HEK293 (cell line): Measurements from ENCODE around the gene IZUMO4.

Experiments used
- CTCF ChIA-PET: fragments of 350-600 bp; formaldehyde crosslinking; extraction: SDS; loops from one replicate; lab custom pipeline; 2021; ENCODE audit warnings: antibody characterized with exemption; lab: Yijun Ruan, JAX
- POLR2A ChIA-PET: fragments of 300-600 bp; formaldehyde crosslinking; extraction: SDS; loops from one replicate; lab custom pipeline; 2020; ENCODE audit warnings: antibody characterized with exemption, inconsistent platforms; lab: Yijun Ruan, JAX
- H3K27ac ChIP-seq: fragments of 200-500 bp; sonication (Bioruptor generic); 2 replicates; pipeline ENCODE4 v1.5.1; 2014; ENCODE audit warnings: low read depth, low read length, control low read depth, inconsistent platforms; ENCODE audit errors: extremely low read depth
- H3K36me3 ChIP-seq, 2 experiments: fragments of 200-500 bp in 1 of 2; sonication (Bioruptor generic) in 1 of 2; 1 replicate in 1 of 2; 2 replicates in 1 of 2; pipeline ENCODE4 v1.5.1; 2014 to 2017; ENCODE audit warnings: inconsistent platforms in 2 of 2, low read length in 2 of 2; ENCODE audit not compliant: control insufficient read depth in 2 of 2, insufficient read depth in 1 of 2
- H3K4me1 ChIP-seq: fragments of 200-500 bp; sonication (Bioruptor generic); 2 replicates; pipeline ENCODE4 v1.5.1; 2014; ENCODE audit warnings: mild to moderate bottlenecking, low read length, inconsistent platforms; ENCODE audit not compliant: control insufficient read depth, insufficient read depth
- H3K4me3 ChIP-seq: 2 replicates; pipeline ENCODE4 v1.5.1; 2011; ENCODE audit warnings: low read depth, mild to moderate bottlenecking, control low read depth, low read length, moderate library complexity
- H3K9me3 ChIP-seq: fragments of 200-500 bp; sonication (Bioruptor generic); 2 replicates; pipeline ENCODE4 v1.5.1; 2014; ENCODE audit warnings: low read depth, low read length, inconsistent platforms; ENCODE audit not compliant: control insufficient read depth, insufficient read depth
- CTCF ChIP-seq: fragments of 450-650 bp; formaldehyde crosslinking; IDR thresholded peaks from 2 replicates; pipeline ENCODE4 v1.5.1; 2016; ENCODE audit warnings: missing biosample characterization, missing genetic modification characterization
- EGR2 ChIP-seq: fragments of 450-650 bp; formaldehyde crosslinking; IDR thresholded peaks from 2 replicates; pipeline ENCODE4 v1.5.1; 2016; ENCODE audit warnings: low read depth, missing biosample characterization, missing genetic modification characterization
- GLIS1 ChIP-seq: fragments of 450-650 bp; formaldehyde crosslinking; IDR thresholded peaks from 2 replicates; pipeline ENCODE4 v1.5.1; 2016; ENCODE audit warnings: missing biosample characterization, missing genetic modification characterization
- KLF8 ChIP-seq: fragments of 450-650 bp; formaldehyde crosslinking; IDR thresholded peaks from 2 replicates; pipeline ENCODE4 v1.5.1; 2016; ENCODE audit warnings: missing biosample characterization, missing genetic modification characterization
- PATZ1 ChIP-seq: fragments of 450-650 bp; formaldehyde crosslinking; IDR thresholded peaks from 2 replicates; pipeline ENCODE4 v1.5.1; 2016; ENCODE audit warnings: missing biosample characterization, missing genetic modification characterization
- PRDM10 ChIP-seq: fragments of 450-650 bp; formaldehyde crosslinking; IDR thresholded peaks from 2 replicates; pipeline ENCODE4 v1.5.1; 2016; ENCODE audit warnings: missing biosample characterization, missing genetic modification characterization
- SETDB1 ChIP-seq: IDR thresholded peaks from one replicate; pipeline ENCODE4 v1.6.1; 2017; ENCODE audit warnings: mild to moderate bottlenecking, low read length, moderate library complexity, mixed read lengths; ENCODE audit not compliant: insufficient read length
- SP2 ChIP-seq: fragments of 450-650 bp; formaldehyde crosslinking; IDR thresholded peaks from 2 replicates; pipeline ENCODE4 v1.5.1; 2016; ENCODE audit warnings: missing biosample characterization, missing genetic modification characterization
- SP3 ChIP-seq: fragments of 450-650 bp; formaldehyde crosslinking; IDR thresholded peaks from 2 replicates; pipeline ENCODE4 v1.5.1; 2016; ENCODE audit warnings: missing biosample characterization, missing genetic modification characterization
- WT1 ChIP-seq: fragments of 450-650 bp; formaldehyde crosslinking; IDR thresholded peaks from 2 replicates; pipeline ENCODE4 v1.5.1; 2016; ENCODE audit warnings: missing biosample characterization, missing genetic modification characterization
- ZBTB26 ChIP-seq: fragments of 450-650 bp; formaldehyde crosslinking; optimal IDR thresholded peaks from 2 replicates; pipeline ENCODE3; 2016; ENCODE audit warnings: missing biosample characterization, mild to moderate bottlenecking, missing genetic modification characterization
- ZBTB7A ChIP-seq: fragments of 450-650 bp; formaldehyde crosslinking; IDR thresholded peaks from 2 replicates; pipeline ENCODE4 v1.5.1; 2016; ENCODE audit warnings: low read depth, missing biosample characterization, missing genetic modification characterization
- ZNF148 ChIP-seq: fragments of 450-650 bp; formaldehyde crosslinking; IDR thresholded peaks from 2 replicates; pipeline ENCODE4 v1.5.0; 2017; ENCODE audit warnings: missing biosample characterization, missing genetic modification characterization, borderline replicate concordance
- ZNF211 ChIP-seq: fragments of 450-650 bp; formaldehyde crosslinking; IDR thresholded peaks from 2 replicates; pipeline ENCODE4 v1.5.1; 2016; ENCODE audit warnings: low read depth, missing biosample characterization, missing genetic modification characterization
- ZNF280D ChIP-seq: fragments of 450-650 bp; formaldehyde crosslinking; IDR thresholded peaks from 2 replicates; pipeline ENCODE4 v1.5.1; 2016; ENCODE audit warnings: missing biosample characterization, missing genetic modification characterization
- ZNF350 ChIP-seq: fragments of 450-650 bp; formaldehyde crosslinking; IDR thresholded peaks from 2 replicates; pipeline ENCODE4 v1.5.0; 2017; ENCODE audit warnings: missing biosample characterization, mild to moderate bottlenecking, missing genetic modification characterization
- ZNF391 ChIP-seq: fragments of 450-650 bp; formaldehyde crosslinking; IDR thresholded peaks from 2 replicates; pipeline ENCODE4 v1.5.1; 2016; ENCODE audit warnings: low read depth, missing biosample characterization, missing genetic modification characterization, borderline replicate concordance
- ZNF426 ChIP-seq: fragments of 450-650 bp; formaldehyde crosslinking; IDR thresholded peaks from 2 replicates; pipeline ENCODE4 v1.5.1; 2017; ENCODE audit warnings: missing biosample characterization, missing genetic modification characterization, mild to moderate bottlenecking, inconsistent platforms, moderate library complexity
- ZNF501 ChIP-seq: fragments of 450-650 bp; formaldehyde crosslinking; IDR thresholded peaks from 2 replicates; pipeline ENCODE4 v1.5.1; 2016; ENCODE audit warnings: missing biosample characterization, missing genetic modification characterization
- ZNF626 ChIP-seq: fragments of 450-650 bp; sonication (Bioruptor Pico); formaldehyde crosslinking; IDR thresholded peaks from 2 replicates; pipeline ENCODE4 v1.5.1; 2018; ENCODE audit warnings: missing biosample characterization, missing genetic modification characterization, inconsistent platforms
- ZNF768 ChIP-seq: fragments of 450-650 bp; formaldehyde crosslinking; IDR thresholded peaks from 2 replicates; pipeline ENCODE4 v1.5.1; 2018; ENCODE audit warnings: missing biosample characterization, mild to moderate bottlenecking, missing genetic modification characterization

The IZUMO4 gene

GRCh38 chr19:2096480-2097202 lies at the start of gene IZUMO4:
Gene IZUMO4 (plus strand): TSS chr19:2096915. CDS start chr19:2096946, 31 bp downstream.
- Histone ChIP-seq H3K9me3 (no peaks in the 10 kb centered on the region), H3K36me3 (peaks cover 4 to 40% of the 10 kb centered on the region in 2 experiments; a peak in 2 of 3 replicates), H3K27ac (peak within 1 kb of the TSS; percentile 75), H3K4me3 (peak within 1 kb of the TSS; percentile 65), H3K4me1 (peaks cover 7% of the 10 kb centered on the region; the same call in 1 of the 2 replicates)
- POLR2A ChIA-PET: interaction anchor here (0.9 kb wide), 1 partner anchor 9 kb away, joined by 9 read pairs; no protein-coding TSS in a partner anchor
- CTCF ChIA-PET: interaction anchor here (0.8 to 1.0 kb wide), 3 partner anchors 24 to 166 kb away, joined by 3 read pairs; no protein-coding TSS in a partner anchor
- TF ChIP-seq ZBTB7A (tag by site-specific recombination) (0 out of 2 replicates have a peak, but pooled peaks have one; percentile 44), KLF8 (tag by site-specific recombination) (peak; percentile 16; the same call in 1 of the 2 replicates), GLIS1 (tag by site-specific recombination) (peak; percentile 32; the same call in 1 of the 2 replicates), WT1 (tag by site-specific recombination) (no peak), SP2 (peak; percentile 80), ZNF426 (tag by site-specific recombination) (no peak), ZNF768 (tag by site-specific recombination) (no peak), CTCF (tag by site-specific recombination) (peak; percentile 90), SETDB1 (no peak), ZNF280D (no peak), PATZ1 (tag by site-specific recombination) (peak; percentile 9; the same call in 1 of the 2 replicates), EGR2 (tag by site-specific recombination) (no peak), ZNF626 (tag by site-specific recombination) (no peak), PRDM10 (tag by site-specific recombination) (peak; percentile 22; the same call in 1 of the 2 replicates), SP3 (tag by site-specific recombination) (peak; percentile 86), ZNF148 (tag by site-specific recombination) (no peak), ZBTB26 (tag by site-specific recombination) (peak; percentile 64), ZNF211 (tag by site-specific recombination) (no peak), ZNF350 (tag by site-specific recombination) (no peak), ZNF391 (tag by site-specific recombination) (no peak), ZNF501 (0 out of 2 replicates have a peak, but pooled peaks have one; percentile 16)
